Stimulated activated CD8-positive, alpha-beta memory T cell treated with anti-CD3 and anti-CD28 coated beads, Interleukin-4, amount 100 ng/mL, for 4 hours (primary cell): ENCODE measurements around the gene RLIM.
"Not testable (repeated sequence)": the region's sequence is repeated elsewhere in the genome, so short reads cannot be mapped to it uniquely, and the experiment has no call there.

Experiments
- DNase-seq, 2 donors: peaks; one replicate each; pipeline ENCODE4 v3.0.0-alpha.2; 2020; ENCODE audit warnings: low read depth in 2 of 2, low spot score in 1 of 2

Gene RLIM

GRCh38 chrX:74614093-74614909, at the start of gene RLIM:
Gene RLIM (minus strand): TSS chrX:74614624. CDS start chrX:74595977, 18,647 bp downstream.
- DNase-seq = peak; percentile 74 to 87

GRCh38 chrX:74656079-74656745, 41.8 kb upstream of the RLIM start:
- DNase-seq = no peak

GRCh38 chrX:74654953-74655352, 40.5 kb upstream of the RLIM start:
- DNase-seq = not testable (repeated sequence)

- no peak for DNase-seq
Observed at GRCh38 chrX:74636749-74637314, 22.4 kb upstream of the RLIM start.

GRCh38 chrX:74613370-74614092, 893 bp downstream of the RLIM start:
- DNase-seq = no peak

GRCh38 chrX:74606799-74607198, 7.6 kb downstream of the RLIM start:
- no peak for DNase-seq

GRCh38 chrX:74606342-74606741, 8.1 kb downstream of the RLIM start:
- no peak for DNase-seq

- DNase-seq = no peak
Observed at GRCh38 chrX:74603040-74603439, 11.4 kb downstream of the RLIM start.

GRCh38 chrX:74602142-74602541, 12.3 kb downstream of the RLIM start:
- DNase-seq = no peak

GRCh38 chrX:74593593-74593992, 20.8 kb downstream of the RLIM start:
- no peak for DNase-seq

- no peak for DNase-seq
Observed at GRCh38 chrX:74585766-74586165, 28.7 kb downstream of the RLIM start.

GRCh38 chrX:74579597-74580198, 34.7 kb downstream of the RLIM start:
- no peak for DNase-seq

- no peak for DNase-seq
Observed at GRCh38 chrX:74578137-74578536, 36.3 kb downstream of the RLIM start.

- no peak for DNase-seq
Observed at GRCh38 chrX:74557378-74557777, 57.0 kb downstream of the RLIM start.

- no peak for DNase-seq
Observed at GRCh38 chrX:74551934-74552333, 62.5 kb downstream of the RLIM start.

GRCh38 chrX:74550295-74550802, 64.1 kb downstream of the RLIM start:
- peak; percentile 68 to 76 for DNase-seq

- DNase-seq = no peak
Observed at GRCh38 chrX:74546984-74547383, 67.4 kb downstream of the RLIM start.

GRCh38 chrX:74545880-74546523, 68.4 kb downstream of the RLIM start:
- no peak for DNase-seq

- DNase-seq = no peak
Observed at GRCh38 chrX:74540635-74541249, 73.7 kb downstream of the RLIM start.

GRCh38 chrX:74536832-74537371, 77.5 kb downstream of the RLIM start:
- no peak for DNase-seq
